LNCAP (cell line): ENCODE results near the gene ZNF605.

Experiments
- CTCF ChIP-seq: fragments of 450-650 bp; IDR thresholded peaks from 2 replicates; pipeline ENCODE4 v1.5.1; 2017; ENCODE audit warnings: mild to moderate bottlenecking

The ZNF605 gene

DNA sequence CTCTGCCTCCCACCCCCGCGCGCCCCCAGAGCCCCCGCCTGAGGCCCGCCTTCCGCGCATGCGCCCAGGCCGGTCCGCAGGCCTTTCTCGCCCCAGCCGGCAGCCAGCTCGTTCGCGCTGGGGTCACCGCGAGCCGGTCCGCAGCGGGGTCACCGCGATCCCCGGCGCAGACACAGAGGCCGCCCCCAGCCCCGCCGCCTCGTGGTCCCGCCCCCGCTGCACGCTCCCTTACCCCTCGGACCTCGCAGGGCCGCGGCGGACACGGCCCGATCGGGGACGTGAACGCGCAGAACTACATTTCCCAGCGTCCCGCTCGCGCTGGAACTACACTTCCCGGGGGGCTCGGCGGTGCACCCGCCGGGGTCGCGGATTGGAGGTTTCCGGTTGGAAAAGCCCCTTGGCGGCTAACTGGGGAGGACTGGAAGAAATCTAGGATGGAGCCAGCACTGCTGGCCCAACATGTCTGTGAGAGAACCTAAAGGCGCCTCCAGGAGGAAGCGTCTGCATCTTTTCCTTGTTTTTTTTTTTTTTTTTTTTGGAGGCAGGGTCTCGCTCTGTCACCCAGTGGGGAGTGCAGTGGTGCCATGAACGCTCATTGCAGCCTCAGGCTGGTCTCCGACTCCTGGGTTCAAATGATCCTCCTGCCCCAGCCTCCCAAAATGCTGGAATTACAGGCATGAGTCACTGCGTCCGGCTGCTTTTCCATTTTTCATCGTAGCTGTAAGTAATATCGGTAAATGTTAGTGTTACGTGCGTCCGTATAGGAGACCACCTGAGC, at the start of gene ZNF605:
Gene ZNF605 (minus strand): TSS at position 296 of the 778 bp plus-strand sequence. CDS start 10,671 bp downstream, outside the sequence.
- TF ChIP-seq CTCF: no peak

DNA sequence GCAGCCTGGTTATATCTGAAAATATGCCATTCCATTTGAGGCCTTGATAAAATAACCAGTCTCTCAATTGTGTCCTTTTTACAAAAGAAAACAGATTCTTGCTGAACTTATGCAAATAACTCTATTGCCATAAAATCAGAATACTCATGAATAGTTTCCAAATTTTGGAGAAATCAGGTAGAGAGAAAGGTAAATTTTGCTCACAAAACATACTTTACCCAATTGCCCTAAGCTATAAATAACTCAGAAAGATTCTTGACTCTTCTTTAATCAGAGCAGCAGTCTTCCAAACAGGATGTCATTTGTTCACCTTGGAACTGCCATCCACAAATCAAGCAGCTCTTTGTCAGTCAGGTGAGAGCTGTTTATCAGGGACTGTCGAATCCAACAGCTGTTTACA, 42.6 kb upstream of the ZNF605 start:
- no peak for TF ChIP-seq CTCF

DNA sequence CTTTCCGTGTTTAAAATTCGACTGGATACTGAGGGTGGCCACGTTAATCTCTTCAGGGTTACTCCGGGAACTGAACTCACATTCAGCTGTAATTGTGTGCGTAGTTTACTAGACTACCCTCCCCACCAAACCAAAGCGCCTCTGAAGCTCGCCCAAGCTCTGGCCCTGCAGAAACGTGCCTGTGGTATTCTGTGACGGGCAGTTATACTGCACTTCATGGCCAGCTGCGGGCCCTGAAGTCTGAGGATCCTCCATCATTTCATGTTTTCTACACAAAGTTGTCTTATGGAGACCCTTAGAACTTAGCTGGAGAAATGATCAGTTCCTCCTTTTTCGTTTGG, 30.7 kb upstream of the ZNF605 start:
- no peak for TF ChIP-seq CTCF

- TF ChIP-seq CTCF: no peak
Measured at GRCh38 chr12:132986001-132986884, 30.1 kb upstream of the ZNF605 start, which contains the start of gene ZNF26. Gene ZNF26, plus strand, starts transcription at chr12:132986367. Its CDS starts 474 bp downstream, at chr12:132986841.

DNA sequence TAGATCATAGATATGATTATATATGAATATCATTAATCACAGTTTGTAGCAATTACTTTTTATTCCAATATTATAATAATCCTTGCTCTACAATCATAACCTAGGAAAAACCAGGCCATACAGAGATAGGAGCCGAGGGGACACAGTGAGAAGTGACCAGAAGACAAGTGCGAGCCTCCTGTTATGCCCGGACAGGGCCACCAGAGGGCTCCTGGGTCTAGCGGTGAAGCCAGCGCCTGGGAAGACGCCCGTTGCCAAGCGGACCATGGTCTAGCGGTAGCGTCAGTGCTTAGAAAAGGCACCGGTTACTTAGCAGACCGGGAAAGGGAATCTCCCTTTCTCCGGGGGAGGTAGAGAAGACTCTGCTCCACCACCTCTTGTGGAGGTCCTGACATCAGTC, 20.8 kb upstream of the ZNF605 start:
- TF ChIP-seq CTCF: peak; percentile 31; the same call in 1 of the 2 replicates

DNA sequence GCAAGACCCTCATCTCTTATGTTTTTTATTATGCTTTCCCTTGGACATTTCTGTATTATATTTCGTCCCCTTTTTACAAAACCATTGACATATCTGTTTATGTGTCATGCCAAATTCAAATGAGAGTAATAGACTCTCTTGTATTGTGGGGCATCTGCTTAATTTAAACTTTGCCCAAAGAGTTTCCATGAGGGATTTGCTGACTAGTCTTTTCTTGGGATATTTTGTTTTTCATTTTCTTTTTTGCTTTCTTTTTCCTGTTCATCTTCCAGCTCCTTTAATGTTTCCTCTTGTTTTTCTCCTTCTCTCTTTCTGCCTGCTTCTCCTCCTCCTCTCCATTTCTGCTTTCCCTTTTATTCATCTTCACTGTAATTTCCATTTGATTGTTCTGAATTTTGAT, 16.3 kb upstream of the ZNF605 start:
- TF ChIP-seq CTCF: no peak

GRCh38 chr12:132967736-132968135, 11.6 kb upstream of the ZNF605 start:
- no peak for TF ChIP-seq CTCF
